ENCODE data around the gene HDAC4.

DNA sequence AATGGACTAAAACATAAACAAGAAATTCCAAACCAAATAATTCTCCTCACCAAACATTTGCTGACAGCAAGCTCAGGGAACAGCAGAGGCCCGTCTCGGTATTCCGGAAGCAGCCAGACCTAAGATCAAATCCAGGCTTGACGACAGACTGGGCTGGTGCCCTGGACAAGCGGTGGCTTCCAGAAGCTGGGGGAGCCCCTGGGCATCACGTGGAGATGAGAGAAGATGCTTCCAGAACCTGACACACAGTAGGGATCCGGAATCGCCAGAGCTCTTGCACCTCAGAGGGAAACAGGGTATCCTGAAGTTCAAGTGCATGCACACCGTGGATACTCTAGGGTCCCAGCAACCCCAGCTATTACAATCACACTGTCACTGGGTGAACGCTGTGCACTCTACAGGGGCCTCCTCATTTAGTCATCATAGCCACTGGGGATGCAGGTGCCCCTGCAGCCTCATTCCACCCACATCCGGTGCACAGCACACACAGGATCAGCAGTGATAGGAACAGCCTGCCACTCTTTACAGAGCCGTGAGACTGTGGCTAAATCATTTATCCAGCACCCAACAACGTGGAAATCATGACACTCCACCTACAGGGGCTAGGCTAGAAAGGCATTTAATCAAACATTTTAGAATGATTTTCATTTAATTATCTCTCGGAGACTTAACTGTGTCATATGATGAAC is 102.6 kb downstream of the HDAC4 start:
- TF ChIP-seq ELK1 (CRISPR knock-in tag; IDR thresholded peaks at IDR 0.05) (no peak), NFIC (IDR thresholded peaks at IDR 0.05) (no peak), NFRKB (IDR thresholded peaks at IDR 0.05; ENCODE audit: low read depth) (no peak)
